GM21515 (cell line): ENCODE data around the gene RBMS2.

Source experiments
- ATAC-seq: cut with Tn5 transposase; IDR thresholded peaks from one replicate; pipeline ENCODE4 v1.9.1; 2021; ENCODE audit not compliant: unreplicated experiment

The RBMS2 gene

DNA sequence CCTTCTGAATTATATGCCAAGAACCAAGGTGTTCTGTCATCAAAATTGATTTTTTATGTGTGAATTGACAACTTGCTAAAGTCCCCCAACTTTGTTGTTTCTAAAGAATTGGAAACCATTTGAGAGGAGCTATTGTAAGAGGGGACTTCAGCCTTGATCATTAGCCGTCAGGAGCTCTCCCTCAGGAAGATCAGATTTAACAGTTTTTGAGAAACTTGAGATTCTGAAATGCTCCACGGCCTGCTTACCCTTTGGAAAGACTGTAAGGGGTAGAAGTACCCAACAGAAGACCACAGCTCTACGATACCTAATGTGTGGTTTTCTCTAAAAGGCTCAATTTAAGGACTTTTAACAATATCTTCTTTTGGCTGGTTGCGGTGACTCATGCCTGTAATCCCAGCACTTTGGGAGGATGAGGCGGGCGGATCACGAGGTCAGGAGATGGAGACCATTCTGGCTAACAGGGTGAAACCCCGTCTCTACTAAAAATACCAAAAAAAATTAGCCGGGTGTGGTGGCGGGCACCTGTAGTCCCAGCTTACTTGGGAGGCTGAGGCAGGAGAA, 57.4 kb downstream of the RBMS2 start:
- no peak for ATAC-seq

GRCh38 chr12:56581418-56582145, 60.0 kb downstream of the RBMS2 start:
- ATAC-seq, result no peak

- ATAC-seq, result no peak
Observed at GRCh38 chr12:56585098-56585497, 63.5 kb downstream of the RBMS2 start.

DNA sequence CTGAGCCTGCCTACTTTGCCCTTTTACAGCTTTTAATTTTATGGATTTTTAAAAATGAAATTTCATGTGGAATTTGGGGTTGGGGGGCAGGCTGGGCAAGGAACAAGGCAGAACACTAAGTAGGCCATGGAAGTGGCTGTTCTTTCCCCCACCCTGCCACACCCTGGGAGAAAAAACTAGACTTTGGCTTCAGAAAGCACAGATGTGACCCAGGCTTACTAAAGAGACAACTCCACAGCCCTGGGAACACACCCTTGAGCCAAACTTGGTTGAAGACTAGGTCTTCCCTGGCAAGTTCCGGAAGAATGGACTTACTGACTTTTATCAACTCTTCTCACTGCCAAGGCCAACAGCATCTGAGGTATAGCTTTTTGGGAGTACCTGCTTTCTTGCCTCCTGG, 68.2 kb downstream of the RBMS2 start:
- no peak for ATAC-seq

- ATAC-seq, result no peak
Observed at GRCh38 chr12:56590237-56590830, 68.7 kb downstream of the RBMS2 start.

DNA sequence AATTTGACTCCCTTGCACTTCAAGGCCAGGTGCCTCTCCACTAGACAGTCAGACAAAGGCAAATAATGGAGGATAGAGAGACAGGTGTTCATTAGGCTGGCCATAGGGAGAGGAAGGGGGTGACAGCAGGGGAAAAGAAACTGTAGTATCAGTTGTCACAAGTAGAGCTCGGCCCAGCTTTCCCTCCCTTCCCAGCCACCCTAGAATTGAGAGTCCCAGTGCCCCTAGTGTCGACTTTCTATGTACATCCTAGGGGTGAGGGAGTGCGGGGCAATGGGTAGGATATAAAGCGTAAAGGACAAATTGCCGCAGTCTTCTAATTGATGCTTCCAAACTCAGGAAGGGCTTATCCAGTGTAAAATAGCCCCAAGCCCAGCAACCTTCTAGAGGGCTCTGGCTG, 69.5 kb downstream of the RBMS2 start:
- ATAC-seq, result no peak

- no peak for ATAC-seq
Observed at GRCh38 chr12:56591961-56592360, 70.3 kb downstream of the RBMS2 start.

DNA sequence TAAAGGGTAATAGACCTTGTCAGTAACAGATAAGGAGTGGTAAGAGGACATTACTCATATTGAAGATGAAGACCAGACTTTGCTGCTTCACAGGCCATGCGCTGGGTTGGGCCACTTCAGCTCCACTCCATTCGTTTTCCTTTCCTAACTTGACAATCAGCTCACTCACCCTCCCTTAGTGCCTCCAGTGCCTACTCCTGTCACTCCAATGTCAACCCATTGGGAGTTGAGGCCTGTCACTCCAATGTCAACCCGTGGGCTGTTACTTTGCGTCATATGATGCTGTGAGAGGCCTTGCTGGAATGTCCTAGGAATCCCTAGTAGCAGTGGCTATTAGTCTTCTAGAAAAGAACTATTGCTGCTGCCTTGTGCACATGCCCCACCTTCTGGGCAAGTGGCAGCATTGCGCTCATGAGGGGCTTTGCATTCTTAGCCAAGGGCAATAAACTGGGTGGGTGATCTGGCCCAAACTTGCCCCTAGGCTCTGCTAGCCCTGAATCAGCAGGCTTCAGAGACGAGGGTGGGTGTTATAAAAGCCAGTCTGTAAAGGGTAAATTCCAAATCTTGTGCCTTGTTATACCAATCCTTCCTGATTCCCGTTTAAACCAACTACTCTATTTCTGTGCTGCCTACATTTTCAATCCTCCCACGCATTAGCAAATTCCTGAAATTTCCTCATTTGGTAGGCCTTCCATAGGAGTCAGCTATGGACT, 72.4 kb downstream of the RBMS2 start:
- ATAC-seq, result no peak

GRCh38 chr12:56596815-56597214, 75.2 kb downstream of the RBMS2 start:
- ATAC-seq, result no peak

DNA sequence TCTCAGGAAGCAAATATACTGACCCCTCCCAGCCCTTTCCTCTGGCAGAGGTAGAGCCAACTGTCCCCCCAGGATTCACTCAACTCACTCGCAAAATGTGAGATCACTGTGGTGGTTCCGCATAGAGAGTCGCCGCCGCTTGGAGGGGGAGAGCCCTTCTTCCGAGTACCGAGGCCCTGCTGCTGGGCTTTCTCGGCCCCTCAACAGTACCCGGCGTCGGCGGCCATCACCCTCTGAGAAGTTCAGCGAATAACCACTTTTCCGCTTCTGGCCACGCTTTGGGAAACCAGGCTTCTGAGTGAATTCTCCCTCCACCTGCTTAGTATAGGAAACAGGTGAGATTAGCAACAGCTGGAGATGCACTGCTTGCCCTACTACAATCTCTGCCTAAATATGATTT, 77.4 kb downstream of the RBMS2 start:
- ATAC-seq, result no peak

DNA sequence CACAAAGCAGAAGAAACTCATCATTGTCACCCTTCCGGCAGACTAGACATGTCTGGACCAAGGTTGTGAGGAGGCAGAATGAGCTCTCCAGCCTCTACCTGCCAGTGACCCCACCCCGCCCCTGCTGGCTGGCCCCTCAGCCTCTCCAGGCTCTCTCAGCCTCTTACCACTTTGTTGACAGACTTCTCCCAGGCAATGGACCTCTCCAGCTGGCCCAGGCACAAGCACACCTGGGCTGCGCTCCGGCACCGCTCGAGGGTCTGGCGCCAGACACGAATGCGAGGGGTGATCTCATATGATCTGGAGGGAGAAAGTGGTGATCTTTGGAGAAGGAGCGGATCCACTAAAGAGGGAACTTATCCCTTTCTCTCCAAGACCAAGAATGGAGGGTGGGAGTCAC, 78.2 kb downstream of the RBMS2 start:
- no peak for ATAC-seq

DNA sequence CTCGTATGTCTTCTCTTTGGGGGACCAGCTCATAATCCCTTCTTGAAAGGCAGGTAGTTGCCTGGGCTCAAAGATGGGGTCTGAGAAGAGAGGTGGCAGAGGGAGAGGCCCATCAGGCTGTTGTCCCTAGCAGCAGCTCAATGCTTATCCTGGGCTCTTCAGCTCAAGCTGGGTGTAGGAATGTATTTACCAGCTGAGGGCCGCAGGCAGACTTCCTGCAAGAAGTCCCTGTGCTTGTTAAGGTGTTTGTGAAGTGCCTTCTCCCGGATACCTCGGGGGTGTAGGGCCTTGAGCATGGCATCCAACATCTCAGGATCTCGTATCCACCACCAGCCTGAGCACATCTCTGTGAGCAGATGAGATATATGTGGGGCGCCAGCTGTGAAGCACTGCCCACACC, 79.1 kb downstream of the RBMS2 start:
- ATAC-seq, result no peak

- no peak for ATAC-seq
Observed at GRCh38 chr12:56601503-56601902, 79.9 kb downstream of the RBMS2 start.

- no peak for ATAC-seq
Observed at GRCh38 chr12:56602239-56602638, 80.6 kb downstream of the RBMS2 start.

DNA sequence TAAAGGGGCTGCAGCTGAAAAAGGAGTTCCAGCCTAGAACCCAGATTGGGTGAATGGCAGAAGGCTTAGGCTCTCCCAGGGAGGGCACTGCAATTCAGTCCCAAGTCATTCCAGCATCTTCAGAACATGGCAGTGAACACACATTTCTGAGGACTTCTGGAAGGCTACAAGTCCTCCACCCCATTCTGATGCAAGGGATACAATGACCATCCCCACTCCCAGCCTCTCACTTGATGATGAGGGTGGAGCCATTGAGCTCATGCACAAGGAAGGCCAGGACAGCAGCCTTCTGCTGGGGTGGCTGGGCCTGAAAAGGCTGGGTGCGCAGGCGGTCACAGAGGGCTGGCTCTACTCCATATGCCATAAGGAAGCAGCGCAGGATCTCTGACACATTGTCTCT, 82.7 kb downstream of the RBMS2 start:
- ATAC-seq, result no peak

DNA sequence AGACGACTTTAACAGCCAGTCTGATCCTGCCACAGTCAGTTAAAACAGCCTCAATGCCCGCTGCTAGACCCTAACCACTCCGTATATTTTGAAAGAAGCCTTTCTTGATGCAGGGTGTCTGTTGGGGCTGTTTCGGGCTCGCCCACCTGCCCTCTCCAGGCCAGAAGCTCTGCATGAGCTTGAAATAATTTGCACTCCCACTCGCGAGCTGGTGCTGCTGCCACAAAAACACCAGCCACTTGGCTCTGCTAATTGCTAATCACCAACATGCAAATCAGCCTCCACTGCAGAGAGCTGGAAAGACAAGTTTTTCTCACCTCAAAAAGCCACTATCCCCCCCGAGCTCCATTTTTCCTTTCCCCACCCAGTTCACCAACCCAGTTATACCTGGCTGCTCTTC, 93.0 kb downstream of the RBMS2 start:
- no peak for ATAC-seq

- no peak for ATAC-seq
Observed at GRCh38 chr12:56616244-56616643, 94.6 kb downstream of the RBMS2 start.

DNA sequence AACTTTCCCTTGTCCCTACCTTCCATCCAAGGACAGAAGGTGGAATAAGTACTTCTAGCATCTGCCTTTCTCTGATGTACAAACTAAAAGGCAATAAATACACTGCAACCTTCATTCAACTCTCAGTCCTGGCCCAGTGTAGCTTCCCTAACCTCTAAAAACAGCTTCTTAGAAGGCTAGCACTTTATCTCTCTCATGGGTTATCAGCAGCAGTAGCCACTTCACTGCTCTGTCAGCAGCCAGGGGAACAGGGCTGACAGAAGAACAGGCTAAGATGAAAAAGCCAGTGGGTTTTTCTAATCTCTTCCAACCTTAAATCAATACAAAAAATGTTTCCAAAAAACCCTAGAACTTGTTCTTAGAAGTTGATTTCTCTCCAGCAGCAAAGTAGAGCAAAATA, 95.3 kb downstream of the RBMS2 start:
- no peak for ATAC-seq

- ATAC-seq, result no peak
Observed at GRCh38 chr12:56622535-56622934, 100.9 kb downstream of the RBMS2 start.

GRCh38 chr12:56626701-56627100, 105.1 kb downstream of the RBMS2 start:
- no peak for ATAC-seq

- no peak for ATAC-seq
Observed at GRCh38 chr12:56628671-56629458, 107.2 kb downstream of the RBMS2 start.
